Measurements from ENCODE around the gene DNPH1.
A peak's percentile ranks its signal among the peaks of the same experiment; 100 is the strongest.

DNPH1 gene, protein sequence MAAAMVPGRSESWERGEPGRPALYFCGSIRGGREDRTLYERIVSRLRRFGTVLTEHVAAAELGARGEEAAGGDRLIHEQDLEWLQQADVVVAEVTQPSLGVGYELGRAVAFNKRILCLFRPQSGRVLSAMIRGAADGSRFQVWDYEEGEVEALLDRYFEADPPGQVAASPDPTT

DNA sequence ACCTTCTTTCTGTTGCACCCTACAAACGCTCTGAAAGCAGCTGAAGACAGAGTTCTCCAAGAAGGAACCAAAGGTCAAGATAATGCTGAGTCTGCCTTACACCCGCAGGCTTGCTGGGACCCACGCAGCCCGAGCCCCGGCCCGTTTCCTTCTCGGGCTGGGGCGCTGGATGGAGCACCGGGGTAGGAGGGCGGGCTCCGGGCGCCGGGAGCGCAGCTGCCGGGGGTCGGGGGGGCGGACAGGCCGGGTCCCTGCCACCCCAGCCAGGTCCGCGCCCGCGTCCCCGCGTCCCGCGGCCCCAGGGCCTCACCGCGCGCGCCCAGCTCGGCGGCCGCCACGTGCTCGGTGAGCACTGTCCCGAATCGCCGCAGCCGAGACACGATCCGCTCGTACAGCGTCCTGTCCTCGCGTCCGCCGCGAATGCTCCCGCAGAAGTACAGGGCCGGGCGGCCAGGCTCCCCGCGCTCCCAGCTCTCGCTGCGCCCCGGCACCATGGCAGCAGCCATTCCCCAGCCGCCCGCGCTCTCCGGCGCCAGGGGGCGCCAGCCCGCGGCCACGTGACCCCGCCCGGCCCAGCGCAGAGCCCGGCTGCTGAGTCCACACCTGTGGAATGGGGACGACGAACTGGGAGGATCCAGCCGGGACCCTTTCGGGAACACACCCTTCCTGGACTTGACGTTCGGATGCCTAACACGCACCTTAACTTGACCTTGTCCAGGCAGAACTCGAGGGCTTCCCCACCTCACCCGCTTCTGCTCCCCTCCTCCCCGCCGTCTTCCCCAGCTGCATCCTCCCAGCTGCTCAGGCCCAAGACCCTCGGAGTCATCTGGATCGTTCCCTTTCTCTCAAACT lies at the start of gene DNPH1:
Gene DNPH1 (minus strand): TSS at position 531 of the 852 bp plus-strand sequence. CDS start 25 bp downstream, at position 506.
- DNase-seq (ENCODE audit: low read depth) = peak; percentile 63

DNA sequence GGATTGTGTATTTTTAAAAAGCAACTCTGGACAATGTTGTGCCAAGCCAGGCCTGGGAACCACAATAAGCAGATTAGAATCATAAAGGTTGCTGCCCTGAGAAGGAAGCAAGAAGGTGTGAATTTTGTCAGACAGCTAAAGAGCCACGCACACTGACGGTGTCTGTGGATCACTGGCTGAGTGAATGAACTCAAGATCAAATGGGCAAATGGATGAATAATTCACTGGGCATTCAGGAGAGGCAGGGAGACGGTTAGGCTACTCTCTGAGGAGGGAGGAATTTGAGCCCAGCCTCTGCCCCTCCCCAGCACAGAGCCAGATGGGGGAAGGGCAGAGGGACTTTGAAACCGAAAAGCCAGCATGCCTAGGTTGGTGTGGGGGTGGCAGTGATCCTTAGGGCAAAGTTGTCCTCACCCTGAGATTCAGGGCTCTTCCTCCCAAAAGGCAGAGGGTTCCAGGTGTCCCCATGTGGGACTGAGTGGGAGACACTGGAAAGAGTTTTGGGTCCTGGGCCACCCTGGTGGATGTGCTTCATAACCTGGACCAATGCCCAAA lies 49.3 kb upstream of the DNPH1 start:
- DNase-seq (ENCODE audit: low read depth) = no peak

DNA sequence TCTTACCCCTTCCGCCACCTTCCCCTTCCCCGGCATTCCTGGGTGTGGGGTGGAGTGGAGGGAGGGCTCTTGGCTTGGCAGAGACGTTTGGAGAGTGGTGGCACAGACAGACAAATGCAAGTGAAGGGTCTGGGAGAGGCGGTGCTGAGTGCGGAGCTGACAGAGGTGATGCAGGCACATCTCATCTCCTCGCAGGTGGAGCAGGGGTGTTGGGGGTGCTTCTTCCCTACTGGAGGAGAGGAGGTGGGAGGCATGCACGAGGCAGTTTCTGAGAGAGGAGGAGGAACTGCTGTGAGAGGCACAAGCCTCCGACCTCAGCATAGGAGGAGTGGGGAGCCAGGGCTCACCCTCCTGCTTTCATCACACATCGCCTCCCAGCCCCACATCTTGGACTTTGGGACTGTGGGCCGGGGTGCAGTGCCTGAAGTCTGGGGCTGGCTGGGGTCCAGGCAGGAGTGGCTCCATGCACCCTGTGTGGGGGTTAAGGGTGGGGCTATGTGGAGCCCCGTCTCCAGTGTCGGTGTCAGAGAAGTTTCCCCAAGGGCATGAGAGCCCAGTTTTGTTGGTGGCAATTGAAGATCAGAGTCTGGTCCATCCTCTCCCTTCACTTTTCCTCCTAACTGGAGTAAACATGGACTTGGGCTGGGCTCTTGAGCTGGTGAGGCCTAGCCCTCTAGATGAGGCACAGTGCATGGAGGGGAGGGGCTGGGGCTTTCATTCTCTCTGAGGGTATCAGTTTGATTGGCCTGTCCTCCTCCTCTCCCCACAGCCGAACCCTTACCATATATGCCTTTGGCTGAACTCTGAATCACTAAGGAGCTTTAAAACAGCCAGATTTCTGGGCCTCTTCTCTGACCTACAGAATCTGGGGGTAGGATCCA lies 48.6 kb upstream of the DNPH1 start:
- DNase-seq (ENCODE audit: low read depth) = no peak

DNA sequence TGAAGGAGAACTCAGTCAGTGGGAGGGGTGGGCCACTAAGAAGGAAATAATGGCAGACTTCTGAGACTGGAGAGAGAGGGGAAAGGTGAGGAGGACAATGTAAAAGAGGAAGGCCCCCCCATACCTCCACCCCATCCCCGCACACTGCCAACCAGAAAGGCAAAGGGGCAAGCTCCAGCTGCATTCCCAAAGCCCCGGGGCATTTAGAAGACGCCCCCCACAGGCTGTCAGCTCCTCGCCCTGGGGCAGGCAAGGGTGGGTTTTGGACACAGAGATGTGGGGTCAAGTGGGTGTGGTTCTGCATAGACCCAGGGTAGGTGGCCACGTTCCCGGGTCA lies 48.0 kb upstream of the DNPH1 start:
- no peak for DNase-seq (ENCODE audit: low read depth)

DNA sequence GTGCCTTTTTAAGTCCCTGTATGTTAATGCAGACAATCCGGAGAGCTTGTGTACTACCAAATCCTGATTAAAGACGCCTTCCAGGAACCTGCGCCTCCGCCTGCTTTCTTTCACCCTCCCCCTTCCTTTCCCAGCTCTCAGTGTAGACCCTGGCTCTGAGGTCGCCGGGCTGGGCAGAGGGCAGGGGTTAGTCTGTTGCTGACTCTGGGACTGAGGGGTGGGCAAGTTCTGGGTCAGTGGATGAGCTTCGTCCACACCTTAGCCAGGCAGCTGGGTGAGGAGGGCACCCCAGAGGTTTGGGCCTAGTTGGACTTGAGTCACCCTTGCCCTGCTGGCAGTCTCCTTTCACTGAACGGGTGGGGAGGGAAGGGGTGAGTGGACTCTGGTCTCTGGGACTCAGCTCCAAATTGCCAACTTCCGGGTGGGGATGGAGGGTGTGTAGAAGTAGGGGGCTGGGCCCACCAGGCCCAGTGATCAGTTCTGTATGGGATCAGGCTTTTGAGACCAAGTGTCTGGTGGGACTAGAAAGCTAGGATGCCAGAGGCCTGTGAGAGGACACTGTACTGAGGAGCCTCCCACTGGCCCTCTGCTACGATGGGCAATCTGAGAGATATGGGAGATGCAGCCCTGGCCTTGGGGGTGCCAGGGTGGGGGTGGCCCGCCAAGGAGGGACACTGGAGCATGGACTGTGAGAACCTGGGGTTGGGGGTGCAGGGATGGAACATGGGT lies 47.5 kb upstream of the DNPH1 start:
- no peak for DNase-seq (ENCODE audit: low read depth)

DNA sequence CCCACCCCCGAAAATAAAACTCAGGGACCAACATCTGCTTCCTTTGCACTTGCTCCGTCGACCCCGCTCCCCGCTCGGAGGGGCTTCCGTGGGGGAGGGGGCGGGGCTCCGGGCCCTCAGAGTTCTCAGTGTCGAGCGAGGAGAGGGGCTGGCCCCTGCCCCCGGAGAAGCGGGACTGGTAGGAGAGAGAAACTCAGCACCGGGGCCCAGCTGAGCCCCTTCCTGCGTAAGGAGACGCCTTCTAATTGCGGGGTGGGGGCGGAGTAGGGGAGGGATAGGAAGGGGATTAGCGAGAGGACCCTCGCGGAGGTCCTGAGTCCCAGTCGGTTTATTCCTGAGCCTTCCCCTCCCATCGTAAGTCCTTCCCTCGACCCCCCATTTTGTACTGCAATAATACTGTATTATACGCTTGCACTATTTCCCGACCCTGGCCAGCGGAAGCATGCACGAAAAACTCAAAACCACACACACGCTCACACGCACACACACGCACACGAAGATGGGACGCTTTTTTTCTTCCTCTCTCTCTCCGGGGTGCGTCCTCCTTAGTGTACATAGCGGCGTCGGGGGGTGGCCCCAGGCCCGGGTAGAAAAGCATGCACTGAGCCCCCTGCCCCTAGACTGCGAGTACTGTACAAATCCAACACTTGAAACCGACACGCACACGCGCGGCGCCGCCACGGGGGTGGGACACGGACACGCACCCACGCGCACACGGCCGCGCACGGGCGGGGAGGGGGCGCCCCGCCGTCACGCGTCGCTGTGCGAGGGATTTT lies 46.7 kb upstream of the DNPH1 start:
- DNase-seq (ENCODE audit: low read depth) = no peak

DNA sequence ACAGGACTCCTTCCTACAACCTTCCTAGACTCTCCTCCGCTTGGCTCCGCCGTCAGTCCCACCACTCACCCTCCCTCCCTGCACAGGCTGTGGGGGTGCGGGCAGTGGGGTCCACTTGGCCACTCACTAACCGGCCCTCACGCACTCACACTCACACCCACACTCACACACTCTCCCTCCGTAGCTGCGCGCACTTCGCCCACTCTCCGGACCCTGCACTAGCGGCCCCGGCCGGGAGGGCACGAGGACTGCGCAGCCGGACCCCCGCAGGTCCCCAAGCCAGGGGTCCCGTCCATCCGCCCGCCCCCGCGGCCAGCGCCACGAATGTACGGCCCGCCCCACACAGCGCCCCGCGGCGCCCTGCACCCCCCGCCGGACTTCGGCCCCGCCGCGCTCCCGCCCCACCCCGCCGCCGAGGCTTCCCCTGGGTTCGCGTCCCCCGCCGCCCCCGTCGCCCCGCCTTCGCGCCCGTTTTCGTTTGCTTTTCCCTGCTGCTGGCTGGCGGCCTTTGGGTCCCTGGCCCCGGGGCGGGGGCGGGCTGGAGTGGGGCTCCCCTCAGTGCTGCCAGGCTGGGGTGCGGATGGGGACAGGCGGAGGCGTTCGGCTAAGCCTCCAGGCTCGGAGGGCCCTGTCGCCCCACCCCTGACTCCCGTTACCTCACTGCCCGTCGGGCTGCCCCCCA lies 45.8 kb upstream of the DNPH1 start:
- DNase-seq (ENCODE audit: low read depth) = no peak

DNA sequence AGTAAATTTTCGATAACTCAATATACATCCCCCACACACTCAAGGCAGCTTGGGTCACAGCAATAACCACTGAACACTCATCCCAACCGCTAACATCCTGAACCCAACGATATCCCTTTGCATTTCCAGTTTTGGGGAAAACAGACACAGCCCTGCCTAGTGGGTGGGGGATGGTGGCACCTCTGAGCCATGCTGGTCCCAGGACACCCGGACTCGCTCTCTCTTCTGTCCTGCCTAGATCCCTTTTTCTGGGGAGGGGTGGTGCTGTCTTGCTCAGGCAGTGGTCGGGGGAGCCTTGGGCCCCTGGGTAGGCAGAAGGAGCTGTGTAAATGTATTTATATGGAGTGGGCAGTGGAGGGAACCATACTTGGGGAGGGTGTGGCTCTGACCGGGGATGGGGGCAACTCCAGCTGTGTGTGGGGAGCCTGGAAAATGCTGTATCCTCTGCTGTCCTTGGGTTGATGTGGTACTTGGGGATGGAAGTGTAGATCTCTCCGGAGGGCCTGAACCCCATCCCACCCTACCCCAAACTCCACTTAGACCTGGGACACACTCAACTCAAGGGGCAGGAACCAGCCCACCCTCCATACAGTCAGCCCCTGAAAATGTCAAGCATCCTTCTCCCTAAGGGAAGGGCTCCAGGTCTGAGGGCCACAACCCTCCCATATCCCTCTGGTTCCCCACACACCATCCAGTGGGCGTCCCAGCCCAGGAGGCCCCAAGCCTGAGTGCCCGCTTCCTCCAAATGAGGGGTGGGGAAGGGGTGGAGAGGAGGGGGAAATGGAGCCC lies 45.0 kb upstream of the DNPH1 start:
- no peak for DNase-seq (ENCODE audit: low read depth)

DNA sequence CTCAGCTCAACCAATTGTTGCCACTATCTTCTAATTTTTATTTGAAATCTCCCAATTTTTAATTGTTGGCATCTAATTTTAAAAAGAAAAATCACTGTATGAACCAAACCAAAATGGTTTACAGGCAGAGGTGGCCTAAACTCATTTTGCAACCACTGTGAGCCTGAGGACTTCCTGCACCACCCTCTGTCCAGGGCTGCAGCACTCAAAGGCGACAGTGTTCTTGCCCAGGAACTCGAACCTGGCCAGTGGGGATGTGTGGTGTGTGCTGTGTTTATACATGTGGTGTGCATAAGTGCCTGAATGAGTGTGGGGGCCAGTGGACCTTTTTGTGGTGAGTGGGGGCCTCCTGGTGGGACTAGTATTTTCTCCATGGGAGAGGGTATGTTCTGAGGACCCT lies 44.4 kb upstream of the DNPH1 start:
- DNase-seq (ENCODE audit: low read depth) = no peak

DNA sequence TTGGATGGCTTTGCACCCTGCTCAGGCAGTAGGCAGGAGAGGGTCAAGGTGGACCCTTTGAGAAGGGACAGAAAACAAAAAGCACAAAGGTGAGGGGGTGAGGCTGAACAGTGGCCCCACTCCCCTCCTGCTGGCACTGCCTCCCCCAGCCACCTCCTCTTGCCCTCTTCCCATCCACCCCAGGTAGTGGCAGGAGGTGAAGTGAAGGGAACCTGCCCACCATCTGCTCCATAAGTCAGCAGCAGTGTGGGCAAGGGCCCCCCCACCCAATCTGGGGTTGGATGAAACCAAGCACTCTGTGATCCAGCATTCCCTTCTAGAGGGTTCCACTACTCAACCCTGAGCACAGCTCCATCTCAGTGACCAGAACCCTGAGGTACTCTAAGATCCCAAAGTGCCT lies 42.7 kb upstream of the DNPH1 start:
- no peak for DNase-seq (ENCODE audit: low read depth)

DNA sequence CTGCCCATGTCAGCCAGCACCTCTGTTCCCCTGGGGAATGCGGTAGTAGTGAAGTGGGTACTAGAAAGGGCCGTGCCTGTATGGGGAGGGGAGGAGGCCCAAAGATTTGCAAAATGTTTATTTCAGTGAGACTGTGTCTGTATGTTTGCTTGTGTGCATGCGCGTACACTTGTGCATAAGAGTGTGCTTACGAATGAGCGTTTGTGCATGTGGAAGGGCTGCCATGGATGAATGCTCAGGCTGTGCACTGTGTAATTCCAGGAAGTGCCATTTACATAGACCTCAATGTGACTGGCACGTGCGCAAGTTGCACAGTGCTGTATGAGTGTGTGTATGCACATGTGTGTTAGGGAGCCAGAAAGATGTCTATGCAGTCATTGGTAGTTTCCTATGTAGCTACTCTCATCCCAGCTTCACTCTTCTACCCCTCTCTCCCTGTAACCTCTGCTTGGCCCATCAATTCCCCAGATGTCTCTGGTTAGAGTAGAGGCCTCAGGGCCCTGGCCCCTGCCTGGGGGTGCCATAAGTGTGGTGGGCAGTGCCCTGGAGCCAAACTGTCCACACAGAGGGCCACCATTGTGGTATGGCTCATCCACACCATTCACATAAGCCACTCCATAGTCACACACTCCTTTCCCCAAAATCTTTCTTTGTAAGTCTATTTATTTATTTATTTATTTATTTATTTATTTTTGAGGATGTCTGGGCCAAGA lies 42.0 kb upstream of the DNPH1 start:
- no peak for DNase-seq (ENCODE audit: low read depth)

DNA sequence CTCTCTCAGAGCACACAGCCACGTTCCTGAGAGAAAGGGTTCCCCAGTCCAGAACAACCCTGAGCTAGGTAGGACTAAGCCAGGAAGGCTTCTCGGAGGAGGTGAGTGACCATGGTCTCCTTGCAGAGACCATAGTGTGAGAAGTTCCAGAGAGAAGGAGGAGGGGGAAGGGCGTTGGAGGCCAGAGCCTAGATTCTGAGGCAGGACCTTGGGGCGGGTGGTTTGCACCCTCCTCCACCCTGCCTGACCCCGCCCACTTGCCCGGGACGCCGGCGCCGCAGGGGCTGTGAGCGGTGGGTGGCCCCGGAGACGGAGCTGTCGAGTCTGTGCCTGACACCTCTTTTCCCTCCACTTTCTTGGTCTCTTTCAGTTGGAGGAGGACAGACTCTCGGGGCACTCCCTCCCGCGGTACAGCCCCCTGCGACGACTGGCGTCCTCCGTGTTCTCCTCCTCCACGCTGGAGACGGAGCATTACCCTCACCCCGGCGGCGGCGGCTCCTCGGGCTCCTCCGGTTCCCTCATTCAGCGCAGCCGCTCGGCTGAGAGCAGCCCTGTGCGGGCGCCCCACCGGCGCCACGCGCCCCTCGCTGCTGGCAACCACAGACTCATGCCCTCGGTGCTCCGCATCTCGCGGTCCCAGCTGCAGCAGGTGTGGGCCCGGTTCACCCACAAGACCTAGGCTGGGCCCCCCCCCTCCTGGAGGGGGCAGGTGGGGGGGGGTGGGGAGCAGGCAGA lies 40.2 kb upstream of the DNPH1 start:
- DNase-seq (ENCODE audit: low read depth) = no peak

DNA sequence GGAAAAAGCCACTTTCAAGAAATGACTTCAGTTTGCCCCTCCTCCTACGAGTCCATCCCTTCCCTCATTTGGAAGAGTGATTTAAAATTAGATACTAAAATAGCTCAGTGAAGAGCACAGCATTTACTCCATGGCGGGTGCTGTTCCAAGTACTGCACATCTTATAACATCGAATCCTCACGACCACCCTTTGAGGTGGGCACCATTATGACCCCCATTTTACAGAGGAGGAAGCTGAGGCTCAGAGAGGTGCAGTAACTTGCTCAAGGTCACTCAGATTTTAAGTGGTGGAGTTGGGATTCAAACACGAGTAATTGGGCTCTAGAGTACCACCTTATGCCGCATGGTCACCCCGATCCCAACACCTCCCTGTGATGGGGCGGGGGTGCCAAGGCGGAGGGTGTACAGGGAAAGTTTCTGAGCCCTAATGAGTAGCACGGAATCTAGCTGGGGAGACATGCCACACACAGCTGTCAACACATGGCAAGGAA lies 39.5 kb upstream of the DNPH1 start:
- no peak for DNase-seq (ENCODE audit: low read depth)

DNA sequence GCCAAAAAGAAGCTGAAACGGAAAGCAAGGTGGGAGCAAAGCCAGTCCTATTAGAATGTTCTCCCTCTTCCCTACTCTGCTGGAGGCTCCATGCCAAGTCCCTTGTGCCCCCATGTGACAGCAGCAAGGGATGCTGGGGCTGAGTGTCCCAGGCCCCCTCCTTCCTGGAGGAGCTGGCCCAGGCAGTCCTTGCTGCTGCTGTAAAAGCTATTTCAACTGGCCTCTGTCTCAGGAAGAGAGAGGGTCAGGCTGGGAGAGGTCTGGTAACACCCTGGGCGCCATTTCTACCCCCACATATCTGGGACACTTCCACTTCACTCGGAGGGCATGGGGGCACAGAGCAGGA lies 39.0 kb upstream of the DNPH1 start:
- DNase-seq (ENCODE audit: low read depth) = no peak

DNA sequence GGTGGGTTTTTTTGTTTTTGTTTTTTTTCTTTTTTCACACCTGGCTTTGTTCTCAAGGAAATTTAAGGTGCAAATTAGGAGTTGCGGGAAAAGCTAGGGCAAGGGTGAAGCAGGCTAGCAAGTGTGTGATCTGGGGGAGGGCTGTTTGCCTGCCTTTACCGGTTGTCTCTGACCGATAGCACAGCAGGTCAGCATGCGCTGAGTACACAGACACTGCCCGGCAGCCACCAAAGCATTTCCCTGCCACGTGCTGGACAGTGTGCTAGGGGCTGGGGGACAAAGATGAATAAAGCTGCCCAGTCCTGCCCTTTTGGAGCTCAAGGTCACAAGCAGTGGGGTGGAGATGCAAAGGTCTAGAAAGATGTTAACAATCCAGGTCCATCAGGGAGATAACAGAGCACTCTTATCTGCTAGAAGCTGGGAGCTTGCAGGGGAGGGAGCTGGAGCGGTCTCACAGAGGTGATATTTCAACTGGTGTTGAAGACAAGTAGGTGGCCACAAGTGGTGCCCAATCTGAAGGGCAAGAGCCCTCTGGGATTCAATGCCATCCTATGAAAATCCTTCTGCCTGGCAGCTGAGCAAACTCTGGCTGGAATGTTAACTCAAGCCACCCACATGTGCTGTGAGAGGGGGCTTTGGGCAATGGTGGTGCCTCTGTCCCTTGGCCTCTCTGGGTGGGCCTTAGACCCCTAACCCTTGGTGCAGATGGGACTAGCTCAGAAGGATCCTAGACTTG lies 38.5 kb upstream of the DNPH1 start:
- DNase-seq (ENCODE audit: low read depth) = no peak

DNA sequence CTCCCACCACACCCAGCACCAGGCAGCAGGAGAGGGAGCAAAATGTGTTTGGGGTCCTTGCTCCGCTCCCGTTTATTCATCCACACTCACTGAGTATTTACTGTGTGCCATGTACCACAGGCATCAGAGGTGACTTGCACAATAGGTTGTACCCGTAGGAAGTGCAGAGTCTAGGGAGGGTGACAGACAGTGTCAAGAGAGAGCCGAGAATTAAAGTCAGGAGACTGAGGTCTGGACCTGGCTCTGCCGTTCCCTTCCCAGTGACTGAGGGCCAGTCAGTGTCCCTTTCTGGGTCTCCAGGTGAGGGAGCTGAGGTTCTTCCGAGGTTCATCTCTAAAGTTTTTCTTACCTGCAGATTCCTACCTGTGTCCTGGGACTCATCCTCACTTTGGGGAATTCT lies 36.3 kb upstream of the DNPH1 start:
- DNase-seq (ENCODE audit: low read depth) = no peak

DNA sequence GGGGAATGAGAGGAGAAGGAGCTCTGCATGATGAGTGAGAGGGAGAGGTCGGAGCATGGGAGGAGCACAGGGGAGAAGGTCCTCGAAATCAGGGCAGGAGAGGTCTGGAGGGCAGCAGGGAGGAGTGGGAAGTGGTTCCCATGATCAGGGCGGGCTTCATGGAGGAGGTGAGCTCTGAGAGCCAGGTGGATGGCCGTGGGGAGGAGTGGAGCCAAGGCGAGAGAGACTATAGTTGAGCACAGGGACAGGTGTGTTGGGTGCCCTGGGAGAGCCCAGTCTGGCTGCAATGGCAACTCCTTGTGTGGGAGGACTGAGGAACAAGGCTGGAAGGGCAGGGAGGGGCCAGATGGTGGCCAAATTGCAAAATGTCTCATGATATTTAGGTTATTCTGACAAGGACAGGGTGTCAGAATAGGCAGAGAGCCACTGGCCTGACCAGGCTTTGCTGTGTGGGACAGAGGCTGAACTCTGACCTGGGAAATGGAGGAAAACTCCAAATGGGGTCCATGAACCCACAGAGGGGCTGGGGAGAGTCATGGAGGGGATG lies 35.4 kb upstream of the DNPH1 start:
- no peak for DNase-seq (ENCODE audit: low read depth)

Measured in stimulated activated CD8-positive, alpha-beta memory T cell treated with anti-CD3 and anti-CD28 coated beads, Interleukin-7, amount 100 ng/mL, for 24 hours (primary cell).